Measurements from ENCODE around the gene CPXM1. TPM values are rescaled to one million over a fixed set of nuclear protein-coding genes. Genes with fewer than 3 reads are reported as not detected.
A peak's percentile ranks its signal among the peaks of the same experiment; 100 is the strongest.

CPXM1 gene
- polyA plus RNA-seq, 1 experiment, result 9.0 TPM

DNA sequence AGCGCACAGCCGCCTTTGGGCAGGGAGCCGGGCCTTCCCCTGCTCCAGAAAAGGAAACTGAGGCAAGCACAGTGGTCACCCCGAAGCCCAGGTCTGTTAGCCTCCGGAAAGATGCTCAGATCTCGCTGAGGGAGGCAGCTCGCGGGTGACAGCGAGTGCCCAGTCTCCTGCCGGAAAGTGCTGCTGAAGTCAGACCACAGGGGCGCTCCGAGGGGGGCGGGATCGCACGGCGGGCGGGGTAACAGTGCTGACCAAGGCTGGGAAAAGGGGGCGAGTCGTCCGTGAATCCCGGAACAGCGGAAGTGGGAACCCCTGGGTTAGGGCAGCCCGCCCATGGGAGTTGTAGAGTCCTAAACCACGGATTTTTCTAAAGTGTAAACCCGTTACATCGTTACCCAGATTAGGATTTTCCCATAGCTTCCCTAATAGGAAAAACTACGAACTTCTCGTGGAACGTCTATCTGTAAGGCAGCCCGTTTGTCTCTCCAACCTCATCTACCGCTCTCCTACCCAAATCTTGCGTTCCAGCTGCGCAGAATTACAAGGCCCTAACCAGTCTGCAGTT is 40.6 kb upstream of the CPXM1 start:
- Histone ChIP-seq H3K27ac (ENCODE audit: low read depth, low read length) (peak overlapping the region; percentile 84), H3K27me3 (ENCODE audit: control insufficient read depth, insufficient read depth, low read length) (no peaks in the 10 kb centered on the region), H3K4me3 (ENCODE audit: low read depth, low read length) (peak overlapping the region; percentile 91), H3K9me3 (ENCODE audit: control insufficient read depth, insufficient read depth, low read length) (peaks cover 3% of the 10 kb centered on the region; the same call in 1 of the 2 replicates)
- CTCF ChIA-PET, result interaction anchor here (0.6 to 1.3 kb wide), 3 partner anchors 10 to 592 kb away, joined by 3 to 4 read pairs (median 3); no protein-coding TSS in a partner anchor
- POLR2A ChIA-PET, result interaction anchor here (1.2 kb wide), 1 partner anchor 24 kb away, joined by 3 read pairs; no protein-coding TSS in a partner anchor
- no peak for TF ChIP-seq CTCF (IDR thresholded peaks at IDR 0.05; ENCODE audit: low read depth, low read length)
- DNase-seq (ENCODE audit: low read depth, low spot score), result peak; percentile 27

- POLR2A ChIA-PET, result interaction anchor here (1.0 to 1.2 kb wide), 2 partner anchors 23 to 33 kb away, joined by 3 read pairs; partner anchors contain the start of gene PTPRA
- peak within 1 kb of the TSS; percentile 91 for H3K4me3 ChIP-seq (ENCODE audit: low read depth, low read length)
- CTCF ChIA-PET, result interaction anchor here (0.9 to 1.4 kb wide), 3 partner anchors 11 to 85 kb away, joined by 3 to 4 read pairs (median 4); no protein-coding TSS in a partner anchor
Observed at GRCh38 chr20:2840138-2840966, 39.9 kb upstream of the CPXM1 start, which contains the start of the genes PCED1A and VPS16. Gene PCED1A (minus strand): TSS chr20:2840655. CDS start chr20:2839912, 743 bp downstream. Gene VPS16 (plus strand): TSS chr20:2840745. CDS start chr20:2840775, 30 bp downstream.

DNA sequence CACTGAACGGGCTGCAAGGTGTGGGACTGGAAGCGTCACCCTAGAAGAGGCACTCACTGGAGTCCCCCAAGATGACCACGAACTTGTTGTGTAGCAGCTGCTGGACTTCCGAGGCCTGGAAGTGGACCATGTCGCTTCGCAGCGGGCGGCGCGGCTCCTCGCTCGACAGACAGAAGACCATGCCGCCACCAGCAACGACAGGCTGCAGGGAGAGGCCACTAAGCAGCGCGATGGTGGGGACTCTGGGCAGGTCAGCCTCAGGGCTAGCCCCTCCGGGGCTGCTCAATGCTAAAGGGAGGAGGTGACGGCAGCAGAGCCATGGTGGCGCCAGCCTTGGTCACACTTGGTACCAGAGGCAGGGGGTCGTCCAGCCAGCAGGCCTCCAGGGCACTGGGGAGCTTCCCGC is 39.3 kb upstream of the CPXM1 start:
- H3K27ac ChIP-seq (ENCODE audit: low read depth, low read length), result no peak overlapping the region
- H3K27me3 ChIP-seq (ENCODE audit: control insufficient read depth, insufficient read depth, low read length), result no peaks in the 10 kb centered on the region
- no peak for DNase-seq (ENCODE audit: low read depth, low spot score)
- H3K4me3 ChIP-seq (ENCODE audit: low read depth, low read length), result peak overlapping the region; percentile 91
- POLR2A ChIA-PET, result interaction anchor here (1.0 to 1.2 kb wide), 2 partner anchors 22 to 33 kb away, joined by 3 read pairs; partner anchors contain the start of gene PTPRA
- CTCF ChIA-PET, result interaction anchor here (1.3 to 1.4 kb wide), 2 partner anchors 12 to 85 kb away, joined by 3 to 4 read pairs; no protein-coding TSS in a partner anchor
- TF ChIP-seq CTCF (IDR thresholded peaks at IDR 0.05; ENCODE audit: low read depth, low read length), result no peak
- peaks cover 3% of the 10 kb centered on the region; the same call in 1 of the 2 replicates for H3K9me3 ChIP-seq (ENCODE audit: control insufficient read depth, insufficient read depth, low read length)

More at GRCh38 chr20:2840138-2840966, 39.9 kb upstream of the CPXM1 start, which contains the start of the genes PCED1A and VPS16:
- no peaks in the 10 kb centered on the region for H3K27me3 ChIP-seq (ENCODE audit: control insufficient read depth, insufficient read depth, low read length)
- peak; percentile 57 for DNase-seq (ENCODE audit: low read depth, low spot score)
- peak within 1 kb of the TSS; percentile 86 for H3K27ac ChIP-seq (ENCODE audit: low read depth, low read length)
- TF ChIP-seq CTCF (IDR thresholded peaks at IDR 0.05; ENCODE audit: low read depth, low read length), result no peak
- peaks cover 3% of the 10 kb centered on the region; the same call in 1 of the 2 replicates for H3K9me3 ChIP-seq (ENCODE audit: control insufficient read depth, insufficient read depth, low read length)

DNA sequence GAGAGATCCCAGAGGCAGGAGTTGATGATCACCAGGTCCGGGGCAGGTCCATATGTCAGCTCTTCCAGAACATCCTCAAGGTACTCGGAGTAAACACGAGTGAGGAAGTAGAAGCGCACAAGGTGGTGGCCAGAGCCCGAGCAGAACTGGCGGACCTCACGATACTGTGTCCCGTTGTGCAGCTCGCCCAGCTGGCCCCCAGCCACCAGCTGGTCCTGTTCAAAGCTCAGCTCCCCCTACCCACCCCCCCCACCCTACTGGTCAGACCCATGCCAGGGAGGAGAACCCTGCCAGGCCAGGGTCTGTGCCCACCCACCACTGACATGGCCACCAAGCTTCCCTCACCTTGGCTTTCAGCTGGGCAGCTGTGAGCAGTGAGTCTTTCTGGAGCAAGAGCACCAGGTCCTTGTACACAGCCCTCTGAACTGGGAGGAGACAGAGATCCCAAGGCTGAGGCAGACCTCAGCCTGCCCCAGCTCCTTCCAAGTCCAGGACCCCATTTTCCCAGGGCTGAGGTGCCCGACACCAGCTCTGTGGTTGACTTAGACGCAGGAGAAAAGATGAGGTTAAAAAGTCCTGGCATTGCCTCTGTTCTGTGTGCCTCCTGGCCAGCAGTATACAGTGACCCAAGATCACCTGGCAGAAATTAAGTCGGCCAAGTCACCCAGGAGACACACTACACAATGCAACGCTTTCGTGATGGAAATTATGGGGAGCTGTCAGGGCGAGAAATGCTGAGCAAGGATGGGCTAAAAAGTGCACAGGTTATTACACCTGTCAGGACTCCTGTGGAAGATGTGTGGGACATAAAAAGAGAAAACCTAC is 38.6 kb upstream of the CPXM1 start:
- DNase-seq (ENCODE audit: low read depth, low spot score), result no peak
- TF ChIP-seq CTCF (IDR thresholded peaks at IDR 0.05; ENCODE audit: low read depth, low read length), result no peak
- CTCF ChIA-PET, result interaction anchor here (1.4 kb wide), 1 partner anchor 13 kb away, joined by 4 read pairs; no protein-coding TSS in a partner anchor
- POLR2A ChIA-PET, result interaction anchor here (1.0 kb wide), 1 partner anchor 34 kb away, joined by 3 read pairs; the partner anchor contains the start of gene PTPRA
- H3K27ac ChIP-seq (ENCODE audit: low read depth, low read length), result no peak overlapping the region
- H3K4me3 ChIP-seq (ENCODE audit: low read depth, low read length), result no peak overlapping the region
- no peaks in the 10 kb centered on the region for H3K27me3 ChIP-seq (ENCODE audit: control insufficient read depth, insufficient read depth, low read length)
- H3K9me3 ChIP-seq (ENCODE audit: control insufficient read depth, insufficient read depth, low read length), result peaks cover 3% of the 10 kb centered on the region; the same call in 1 of the 2 replicates
